ENCODE measurements around the gene LARP4.

DNA sequence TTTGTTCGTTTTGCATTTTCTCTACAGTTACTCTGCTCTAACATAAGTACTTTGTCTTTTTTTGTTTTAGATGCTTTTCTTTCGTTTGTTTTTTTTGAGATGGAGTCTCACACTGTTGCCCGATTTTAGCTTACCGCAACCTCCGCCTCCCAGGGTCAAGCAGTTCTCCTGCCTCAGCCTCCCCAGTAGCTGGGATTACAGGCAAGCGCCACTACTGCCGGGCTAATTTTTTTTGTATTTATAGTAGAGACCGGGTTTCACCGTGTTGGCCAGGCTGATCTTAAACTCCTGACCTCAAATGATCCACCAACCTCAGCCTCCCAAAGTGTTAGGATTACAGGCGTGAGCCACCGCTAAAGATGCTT, 106.8 kb downstream of the LARP4 start:
- TF ChIP-seq, protein P1, sequence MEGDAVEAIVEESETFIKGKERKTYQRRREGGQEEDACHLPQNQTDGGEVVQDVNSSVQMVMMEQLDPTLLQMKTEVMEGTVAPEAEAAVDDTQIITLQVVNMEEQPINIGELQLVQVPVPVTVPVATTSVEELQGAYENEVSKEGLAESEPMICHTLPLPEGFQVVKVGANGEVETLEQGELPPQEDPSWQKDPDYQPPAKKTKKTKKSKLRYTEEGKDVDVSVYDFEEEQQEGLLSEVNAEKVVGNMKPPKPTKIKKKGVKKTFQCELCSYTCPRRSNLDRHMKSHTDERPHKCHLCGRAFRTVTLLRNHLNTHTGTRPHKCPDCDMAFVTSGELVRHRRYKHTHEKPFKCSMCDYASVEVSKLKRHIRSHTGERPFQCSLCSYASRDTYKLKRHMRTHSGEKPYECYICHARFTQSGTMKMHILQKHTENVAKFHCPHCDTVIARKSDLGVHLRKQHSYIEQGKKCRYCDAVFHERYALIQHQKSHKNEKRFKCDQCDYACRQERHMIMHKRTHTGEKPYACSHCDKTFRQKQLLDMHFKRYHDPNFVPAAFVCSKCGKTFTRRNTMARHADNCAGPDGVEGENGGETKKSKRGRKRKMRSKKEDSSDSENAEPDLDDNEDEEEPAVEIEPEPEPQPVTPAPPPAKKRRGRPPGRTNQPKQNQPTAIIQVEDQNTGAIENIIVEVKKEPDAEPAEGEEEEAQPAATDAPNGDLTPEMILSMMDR (conservative IDR thresholded peaks at IDR 0.05 in 1 of 2, IDR thresholded peaks at IDR 0.05 in 1 of 2; ENCODE audit: low read depth in 1 of 2, low read length in 2 of 2) = no peak
- TF ChIP-seq EZH2 (IDR thresholded peaks at IDR 0.05; ENCODE audit: low read length, missing control alignments) = no peak
